GM12875 (cell line): ENCODE data around the gene ARID3B.

ENCODE experiments used
- H3K4me3 ChIP-seq: one replicate; pipeline ENCODE4 v1.5.1; 2011; ENCODE audit warnings: low read depth, low read length, control low read depth
- CTCF ChIP-seq: IDR thresholded peaks from 2 replicates; pipeline ENCODE4 v1.5.1; 2011; ENCODE audit warnings: low read depth, mild to moderate bottlenecking, control low read depth, inconsistent platforms, low read length, moderate library complexity, borderline replicate concordance; ENCODE audit not compliant: insufficient read depth

The ARID3B gene

GRCh38 chr15:74540761-74541493 lies at the start of gene ARID3B:
TSS of gene ARID3B (plus strand) at chr15:74541220. CDS start at chr15:74543937, 2,717 bp downstream.
- H3K4me3 ChIP-seq: peak within 1 kb of the TSS; percentile 81
- no peak for TF ChIP-seq CTCF

- TF ChIP-seq CTCF: no peak
- H3K4me3 ChIP-seq: no peak overlapping the region
Measured at GRCh38 chr15:74496648-74497047, 44.4 kb upstream of the ARID3B start.

GRCh38 chr15:74497584-74497983 lies 43.4 kb upstream of the ARID3B start:
- no peak for TF ChIP-seq CTCF
- no peak overlapping the region for H3K4me3 ChIP-seq

GRCh38 chr15:74499366-74499765 lies 41.7 kb upstream of the ARID3B start:
- no peak for TF ChIP-seq CTCF
- H3K4me3 ChIP-seq: no peak overlapping the region

- no peak overlapping the region for H3K4me3 ChIP-seq
- no peak for TF ChIP-seq CTCF
Measured at GRCh38 chr15:74500401-74500800, 40.6 kb upstream of the ARID3B start.

GRCh38 chr15:74502301-74502700 lies 38.7 kb upstream of the ARID3B start:
- H3K4me3 ChIP-seq: no peak overlapping the region
- no peak for TF ChIP-seq CTCF

- no peak for TF ChIP-seq CTCF
Measured at GRCh38 chr15:74504418-74504817, 36.6 kb upstream of the ARID3B start.

More at GRCh38 chr15:74504418-74504817, 36.6 kb upstream of the ARID3B start:
- H3K4me3 ChIP-seq: no peak overlapping the region
